Activated T-cell treated with anti-CD3 and anti-CD28 coated beads, Interleukin-2, amount 50 U/mL, for 4 hours (primary cell): ENCODE results near the gene AKT3. TPM values are rescaled to one million over a fixed set of nuclear protein-coding genes. Genes with fewer than 3 reads are reported as not detected.
"Not testable (repeated sequence)": the region's sequence is repeated elsewhere in the genome, so short reads cannot be mapped to it uniquely, and the experiment has no call there.

Source experiments
- ATAC-seq, 2 donors: fragments of 200-7000 bp; cut with Tn5 transposase; one replicate each; pipeline ENCODE4 v1.10.0; 2021
- DNase-seq: peaks from one replicate; pipeline ENCODE4 v3.0.0-alpha.2; 2020
- H3K27me3 Mint-ChIP-seq: one replicate; pipeline ENCODE4 v1.8.0; 2021; ENCODE audit warnings: low read depth, mixed read lengths
- H3K36me3 Mint-ChIP-seq: one replicate; pipeline ENCODE4 v1.8.0; 2022; ENCODE audit warnings: mixed read lengths; ENCODE audit not compliant: insufficient read depth
- H3K4me1 Mint-ChIP-seq: one replicate; pipeline ENCODE4 v1.8.0; 2021; ENCODE audit warnings: low read depth, mixed read lengths
- H3K4me3 Mint-ChIP-seq: one replicate; pipeline ENCODE4 v1.8.0; 2021; ENCODE audit warnings: mild to moderate bottlenecking, moderate library complexity, mixed read lengths
- H3K9me3 Mint-ChIP-seq: one replicate; pipeline ENCODE4 v1.8.0; 2021; ENCODE audit warnings: mixed read lengths
- total RNA-seq, 3 donors: library from RNA; stranded (reverse); gene quantifications; one replicate each; pipeline ENCODE4 v1.2.1, GENCODE V29; 2021

AKT3 gene
- total RNA-seq, 3 donors from 2014 or later = 17.9 to 19.1 (median 18.3) TPM

- Mint-ChIP-seq H3K9me3 (peaks cover 24% of the 10 kb centered on the region), H3K4me1 (peaks cover 31% of the 10 kb centered on the region), H3K27me3 (no peaks in the 10 kb centered on the region), H3K36me3 (peaks cover 52% of the 10 kb centered on the region), H3K4me3 (no peak overlapping the region)
- DNase-seq = no peak
- no peak for ATAC-seq
Observed at GRCh38 chr1:243821177-243821680, 28.8 kb downstream of the AKT3 start.

DNA sequence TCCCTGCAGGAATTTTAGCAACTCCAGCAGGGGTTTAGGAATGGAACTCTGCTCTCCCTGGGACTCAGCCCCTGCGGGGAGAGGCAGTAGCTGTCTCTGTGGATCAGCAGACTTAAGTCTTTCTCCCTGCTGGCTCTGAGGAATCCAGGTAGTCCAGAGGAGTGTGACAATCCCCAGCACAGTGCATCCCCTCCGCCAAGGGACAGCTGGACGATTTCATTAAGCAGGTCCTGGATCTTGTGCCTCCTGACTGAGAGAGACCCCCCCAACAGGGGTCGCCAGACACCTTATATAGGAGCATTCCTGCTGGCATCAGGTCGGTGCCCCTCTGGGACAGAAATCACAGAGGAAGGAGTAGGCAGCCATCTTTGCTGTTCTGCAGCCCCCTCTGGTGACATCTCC lies 30.6 kb downstream of the AKT3 start:
- Mint-ChIP-seq H3K27me3 (no peaks in the 10 kb centered on the region), H3K9me3 (peaks cover 29% of the 10 kb centered on the region), H3K36me3 (peaks cover 50% of the 10 kb centered on the region), H3K4me3 (no peak overlapping the region), H3K4me1 (peaks cover 27% of the 10 kb centered on the region)
- ATAC-seq (no peak), DNase-seq (no peak)

DNA sequence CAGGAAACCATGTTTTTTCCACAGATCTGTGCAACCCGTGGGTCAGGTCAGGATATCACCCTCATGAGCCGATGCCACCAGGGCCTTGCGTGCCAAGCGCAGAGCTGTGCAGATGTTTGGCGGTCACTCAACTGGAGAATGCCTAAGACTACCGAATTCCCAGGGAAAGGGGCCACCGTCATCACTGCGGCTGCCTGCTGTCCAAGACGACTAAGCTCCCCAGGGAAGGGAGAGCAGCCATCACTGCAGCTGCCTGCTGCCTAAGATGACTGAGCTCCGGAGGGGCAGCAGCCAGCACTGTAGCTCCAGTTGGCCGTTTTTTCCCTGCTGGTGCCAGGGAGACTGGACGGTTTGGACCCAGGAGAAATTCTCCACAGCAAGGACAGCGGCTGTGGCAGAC lies 31.1 kb downstream of the AKT3 start:
- DNase-seq (no peak), ATAC-seq (no peak)
- no peak overlapping the region for H3K4me3 Mint-ChIP-seq
- H3K36me3 Mint-ChIP-seq = peaks cover 47% of the 10 kb centered on the region
- H3K27me3 Mint-ChIP-seq = no peaks in the 10 kb centered on the region
- H3K4me1 Mint-ChIP-seq = peaks cover 22% of the 10 kb centered on the region
- H3K9me3 Mint-ChIP-seq = peaks cover 31% of the 10 kb centered on the region

- Mint-ChIP-seq H3K9me3 (peaks cover 20% of the 10 kb centered on the region), H3K4me1 (peaks cover 18% of the 10 kb centered on the region), H3K4me3 (no peak overlapping the region), H3K27me3 (no peaks in the 10 kb centered on the region), H3K36me3 (peaks cover 29% of the 10 kb centered on the region)
- DNase-seq = no peak
- ATAC-seq = no peak
Observed at GRCh38 chr1:243814718-243815117, 35.3 kb downstream of the AKT3 start.

DNA sequence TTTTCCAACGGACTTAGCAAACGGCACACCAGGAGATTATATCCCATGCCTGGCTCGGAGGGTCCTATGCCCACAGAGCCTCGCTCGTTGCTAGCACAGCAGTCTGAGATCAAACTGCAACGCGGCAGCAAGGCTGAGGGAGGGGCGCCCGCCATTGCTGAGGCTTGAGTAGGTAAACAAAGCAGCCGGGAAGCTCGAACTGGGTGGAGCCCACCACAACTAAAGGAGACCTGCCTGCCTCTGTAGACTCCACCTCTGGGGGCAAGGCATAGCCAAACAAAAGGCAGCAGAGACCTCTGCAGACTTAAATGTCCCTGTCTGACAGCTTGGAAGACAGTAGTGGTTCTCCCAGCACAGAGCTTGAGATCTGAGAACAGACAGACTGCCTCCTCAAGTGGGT lies 42.7 kb downstream of the AKT3 start:
- not testable (repeated sequence) for ATAC-seq, H3K27me3 Mint-ChIP-seq, DNase-seq
- H3K4me1 Mint-ChIP-seq = peaks cover 78% of the 10 kb centered on the region
- peaks cover 11% of the 10 kb centered on the region for H3K9me3 Mint-ChIP-seq
- peak overlapping the region; percentile 33 for H3K4me3 Mint-ChIP-seq
- H3K36me3 Mint-ChIP-seq = peaks cover 31% of the 10 kb centered on the region

DNA sequence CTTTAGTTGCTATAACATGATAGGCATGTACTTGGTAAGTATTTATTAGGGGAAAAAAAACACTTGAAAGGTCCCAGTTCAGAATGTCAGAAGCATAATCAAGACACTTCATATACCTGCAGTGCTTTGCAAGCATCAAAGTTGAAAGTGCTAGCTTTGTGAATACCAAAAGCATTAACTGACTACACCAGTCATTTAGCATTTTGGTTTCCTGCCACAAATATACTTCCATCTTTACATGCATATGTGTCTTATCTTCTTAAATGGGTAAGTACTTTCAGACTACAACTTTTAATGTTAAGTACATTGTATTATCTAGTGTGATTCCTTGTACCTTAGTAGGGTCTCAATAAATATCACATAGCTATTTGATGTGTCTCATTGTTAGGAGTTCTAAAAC lies 43.7 kb downstream of the AKT3 start:
- ATAC-seq = no peak

GRCh38 chr1:243802736-243803135 lies 47.3 kb downstream of the AKT3 start:
- Mint-ChIP-seq H3K27me3 (no peaks in the 10 kb centered on the region), H3K4me1 (peaks cover 65% of the 10 kb centered on the region), H3K9me3 (no peaks in the 10 kb centered on the region), H3K4me3 (no peak overlapping the region), H3K36me3 (peaks cover 22% of the 10 kb centered on the region)
- DNase-seq = no peak
- ATAC-seq = no peak

More for the DNA sequence above, 43.7 kb downstream of the AKT3 start:
- Mint-ChIP-seq H3K27me3 (no peaks in the 10 kb centered on the region), H3K9me3 (peaks cover 10% of the 10 kb centered on the region), H3K36me3 (peaks cover 31% of the 10 kb centered on the region), H3K4me3 (no peak overlapping the region), H3K4me1 (peaks cover 78% of the 10 kb centered on the region)
- no peak for DNase-seq

GRCh38 chr1:243801378-243801777 lies 48.7 kb downstream of the AKT3 start:
- no peaks in the 10 kb centered on the region for H3K27me3 Mint-ChIP-seq
- H3K4me1 Mint-ChIP-seq = peaks cover 60% of the 10 kb centered on the region
- no peak overlapping the region for H3K4me3 Mint-ChIP-seq
- no peak for ATAC-seq
- peaks cover 24% of the 10 kb centered on the region for H3K36me3 Mint-ChIP-seq
- no peak for DNase-seq
- H3K9me3 Mint-ChIP-seq = no peaks in the 10 kb centered on the region

GRCh38 chr1:243799908-243800307 lies 50.1 kb downstream of the AKT3 start:
- Mint-ChIP-seq H3K27me3 (no peaks in the 10 kb centered on the region), H3K4me3 (no peak overlapping the region), H3K36me3 (peaks cover 17% of the 10 kb centered on the region), H3K4me1 (peaks cover 49% of the 10 kb centered on the region), H3K9me3 (no peaks in the 10 kb centered on the region)
- no peak for DNase-seq
- no peak for ATAC-seq

GRCh38 chr1:243798726-243799125 lies 51.3 kb downstream of the AKT3 start:
- H3K36me3 Mint-ChIP-seq = peaks cover 15% of the 10 kb centered on the region
- no peaks in the 10 kb centered on the region for H3K27me3 Mint-ChIP-seq
- ATAC-seq = peak; percentile 85 to 87
- no peak for DNase-seq
- H3K4me3 Mint-ChIP-seq = no peak overlapping the region
- H3K9me3 Mint-ChIP-seq = no peaks in the 10 kb centered on the region
- peaks cover 48% of the 10 kb centered on the region for H3K4me1 Mint-ChIP-seq

GRCh38 chr1:243796016-243796415 lies 54.0 kb downstream of the AKT3 start:
- Mint-ChIP-seq H3K27me3 (no peaks in the 10 kb centered on the region), H3K4me1 (peaks cover 57% of the 10 kb centered on the region), H3K4me3 (no peak overlapping the region), H3K9me3 (no peaks in the 10 kb centered on the region), H3K36me3 (peaks cover 11% of the 10 kb centered on the region)
- DNase-seq = no peak
- ATAC-seq = no peak

GRCh38 chr1:243793298-243793697 lies 56.7 kb downstream of the AKT3 start:
- no peak overlapping the region for H3K4me3 Mint-ChIP-seq
- no peak for ATAC-seq
- no peak for DNase-seq
- peaks cover 55% of the 10 kb centered on the region for H3K4me1 Mint-ChIP-seq
- H3K27me3 Mint-ChIP-seq = no peaks in the 10 kb centered on the region
- peaks cover 9% of the 10 kb centered on the region for H3K36me3 Mint-ChIP-seq
- H3K9me3 Mint-ChIP-seq = no peaks in the 10 kb centered on the region

- H3K27me3 Mint-ChIP-seq = no peaks in the 10 kb centered on the region
- no peaks in the 10 kb centered on the region for H3K9me3 Mint-ChIP-seq
- H3K4me3 Mint-ChIP-seq = no peak overlapping the region
- ATAC-seq (no peak), DNase-seq (no peak)
- peaks cover 55% of the 10 kb centered on the region for H3K4me1 Mint-ChIP-seq
- H3K36me3 Mint-ChIP-seq = peaks cover 9% of the 10 kb centered on the region
Observed at GRCh38 chr1:243792891-243793290, 57.2 kb downstream of the AKT3 start.

DNA sequence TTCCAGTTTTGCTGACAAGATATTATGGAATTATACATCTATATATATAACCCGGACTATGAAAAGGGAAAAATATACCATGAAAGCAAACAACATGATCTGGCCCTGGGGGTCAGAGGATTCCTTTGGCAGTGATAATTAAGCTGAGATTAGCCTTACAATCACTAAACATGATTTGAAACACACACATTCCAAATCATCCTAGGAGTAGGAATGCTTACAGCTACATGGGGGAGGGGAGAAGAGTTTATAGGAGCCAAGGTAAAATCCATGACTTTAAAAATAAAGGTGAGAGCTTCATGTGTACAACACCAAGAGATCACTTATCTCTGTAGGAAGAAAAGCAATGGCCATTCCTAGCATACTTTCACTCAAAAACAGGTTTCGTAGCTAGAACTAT lies 57.6 kb downstream of the AKT3 start:
- ATAC-seq (no peak), DNase-seq (no peak)
- no peak overlapping the region for H3K4me3 Mint-ChIP-seq
- no peaks in the 10 kb centered on the region for H3K27me3 Mint-ChIP-seq
- peaks cover 9% of the 10 kb centered on the region for H3K36me3 Mint-ChIP-seq
- H3K4me1 Mint-ChIP-seq = peaks cover 59% of the 10 kb centered on the region
- H3K9me3 Mint-ChIP-seq = no peaks in the 10 kb centered on the region

DNA sequence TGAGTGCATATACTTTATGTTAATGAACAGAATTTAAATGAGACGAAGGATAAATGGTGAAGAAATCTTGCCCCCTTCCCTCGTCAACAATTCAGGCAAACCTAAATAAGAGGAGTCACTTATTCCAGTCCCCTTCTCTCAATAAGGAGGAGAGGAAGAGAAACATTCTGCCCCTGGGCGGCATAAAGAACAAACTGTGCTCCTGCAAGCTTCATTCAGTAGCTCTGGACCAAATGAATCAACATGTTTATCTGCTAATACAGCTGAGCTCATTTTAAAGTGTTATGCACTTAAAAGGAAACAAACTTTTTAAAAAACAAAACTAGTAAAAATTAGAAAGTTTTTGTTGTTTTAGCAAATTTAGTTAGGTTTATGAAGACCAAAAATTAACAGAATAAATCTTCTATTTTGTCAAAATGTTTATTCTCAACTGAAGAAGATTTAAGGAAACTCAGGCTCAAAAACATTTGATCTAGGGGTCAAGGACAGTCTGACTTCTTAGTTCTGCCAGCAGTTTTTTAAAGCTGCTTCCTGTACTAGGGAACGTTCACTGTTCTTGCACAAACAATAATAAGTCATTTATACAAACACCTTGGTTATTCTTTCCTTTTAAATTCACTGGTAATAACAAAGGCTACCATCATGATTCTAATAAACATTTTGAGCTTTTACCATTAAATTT lies 58.3 kb downstream of the AKT3 start:
- peaks cover 7% of the 10 kb centered on the region for H3K36me3 Mint-ChIP-seq
- no peaks in the 10 kb centered on the region for H3K9me3 Mint-ChIP-seq
- H3K4me1 Mint-ChIP-seq = peaks cover 57% of the 10 kb centered on the region
- no peak overlapping the region for H3K4me3 Mint-ChIP-seq
- ATAC-seq = no peak
- no peaks in the 10 kb centered on the region for H3K27me3 Mint-ChIP-seq
- no peak for DNase-seq
